Thyroid gland (tissue), 4 donors: Measurements from ENCODE around the gene ADRB1.

Experiments used
- CTCF ChIP-seq, 6 experiments: fragments of 200-600 bp in 3 of 6; fragments of 450-650 bp in 3 of 6; sonication (generic) in 3 of 6; IDR thresholded peaks; one replicate each; pipeline ENCODE4 v1.5.1; 2016 to 2019; ENCODE audit warnings: antibody characterized with exemption in 6 of 6, mild to moderate bottlenecking in 2 of 6, inconsistent platforms in 1 of 6, moderate library complexity in 1 of 6
- POLR2A ChIP-seq, 2 donors: fragments of 450-650 bp; IDR thresholded peaks; one replicate each; pipeline ENCODE4 v1.6.1; 2017; ENCODE audit warnings: antibody characterized with exemption in 2 of 2, mild to moderate bottlenecking in 2 of 2, moderate library complexity in 1 of 2

GRCh38 chr10:114058297-114058696 is 14.6 kb downstream of the ADRB1 start:
- TF ChIP-seq CTCF (IDR thresholded peaks at IDR 0.05) (no peak), POLR2A (IDR thresholded peaks at IDR 0.05) (no peak)
